GM12878 (cell line): ENCODE results near the gene INO80B.

Experiments
- ASH2L ChIP-seq: fragments of 300-600, 200-600 bp; sonication (generic); IDR thresholded peaks from 2 replicates; pipeline ENCODE4 v1.6.1; 2017; ENCODE audit warnings: low read depth, mild to moderate bottlenecking, borderline replicate concordance
- CHD2 ChIP-seq: IDR thresholded peaks from 2 replicates; pipeline ENCODE4 v1.6.1; 2011; ENCODE audit warnings: low read depth, low read length, improper control_type of control experiment, borderline replicate concordance
- TAF1 ChIP-seq: IDR thresholded peaks from 2 replicates; pipeline ENCODE4 v1.6.1; 2011; ENCODE audit warnings: mild to moderate bottlenecking, low read depth, low read length, borderline replicate concordance

DNA sequence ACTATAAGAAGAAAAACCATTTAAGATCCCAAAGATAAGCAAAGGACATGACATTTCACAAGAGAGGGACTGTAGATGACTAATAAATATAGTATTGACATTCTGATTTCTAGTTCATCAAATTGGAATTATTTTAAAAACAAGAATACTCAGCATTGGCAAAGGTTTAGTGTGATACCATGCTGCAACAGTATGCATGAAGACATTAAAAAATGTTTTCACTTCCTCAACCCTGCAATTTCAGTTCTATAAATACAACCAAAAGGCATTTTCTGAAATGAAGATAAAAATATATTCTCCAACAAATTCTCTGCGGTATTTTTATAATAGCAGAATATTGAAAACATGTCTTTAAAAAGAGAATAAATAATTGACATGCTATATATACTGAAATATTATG lies 35.5 kb upstream of the INO80B start:
- TF ChIP-seq CHD2 (no peak), TAF1 (no peak), ASH2L (no peak)
